Measurements from ENCODE around the gene PPIF.

PPIF gene

GRCh38 chr10:79401015-79401921 lies 54.0 kb downstream of the PPIF start:
- no peak for ATAC-seq (ENCODE audit: low read depth)
- H3K4me1 ChIP-seq (ENCODE audit: insufficient read depth, poor library complexity, severe bottlenecking) = no peaks in the 10 kb centered on the region
- H3K27me3 ChIP-seq (ENCODE audit: insufficient read depth, poor library complexity, severe bottlenecking) = no peaks in the 10 kb centered on the region
- no peak for DNase-seq (ENCODE audit: low spot score)
- no peak overlapping the region for H3K27ac ChIP-seq (ENCODE audit: poor library complexity, severe bottlenecking)
- H3K36me3 ChIP-seq (ENCODE audit: low read depth) = no peaks in the 10 kb centered on the region
- H3K9me3 ChIP-seq (ENCODE audit: severe bottlenecking) = no peaks in the 10 kb centered on the region
- H3K4me3 ChIP-seq (ENCODE audit: severe bottlenecking) = no peak overlapping the region
- TF ChIP-seq CTCF (IDR thresholded peaks at IDR 0.05; ENCODE audit: poor library complexity, severe bottlenecking) = no peak

- Histone ChIP-seq H3K27me3 (ENCODE audit: insufficient read depth, poor library complexity, severe bottlenecking) (no peaks in the 10 kb centered on the region), H3K4me3 (ENCODE audit: severe bottlenecking) (no peak overlapping the region), H3K36me3 (ENCODE audit: low read depth) (no peaks in the 10 kb centered on the region), H3K27ac (ENCODE audit: poor library complexity, severe bottlenecking) (no peak overlapping the region), H3K9me3 (ENCODE audit: severe bottlenecking) (no peaks in the 10 kb centered on the region), H3K4me1 (ENCODE audit: insufficient read depth, poor library complexity, severe bottlenecking) (no peaks in the 10 kb centered on the region)
- DNase-seq (ENCODE audit: low spot score) (no peak), ATAC-seq (ENCODE audit: low read depth) (no peak)
- TF ChIP-seq CTCF (IDR thresholded peaks at IDR 0.05; ENCODE audit: poor library complexity, severe bottlenecking) = no peak
Observed at GRCh38 chr10:79402625-79402946, 55.3 kb downstream of the PPIF start.

GRCh38 chr10:79402951-79403350 lies 55.7 kb downstream of the PPIF start:
- Histone ChIP-seq H3K9me3 (ENCODE audit: severe bottlenecking) (no peaks in the 10 kb centered on the region), H3K4me1 (ENCODE audit: insufficient read depth, poor library complexity, severe bottlenecking) (no peaks in the 10 kb centered on the region), H3K27me3 (ENCODE audit: insufficient read depth, poor library complexity, severe bottlenecking) (no peaks in the 10 kb centered on the region), H3K36me3 (ENCODE audit: low read depth) (no peaks in the 10 kb centered on the region), H3K4me3 (ENCODE audit: severe bottlenecking) (no peak overlapping the region), H3K27ac (ENCODE audit: poor library complexity, severe bottlenecking) (no peak overlapping the region)
- DNase-seq (ENCODE audit: low spot score) (no peak), ATAC-seq (ENCODE audit: low read depth) (no peak)
- no peak for TF ChIP-seq CTCF (IDR thresholded peaks at IDR 0.05; ENCODE audit: poor library complexity, severe bottlenecking)

GRCh38 chr10:79403441-79404230 lies 56.4 kb downstream of the PPIF start:
- Histone ChIP-seq H3K27me3 (ENCODE audit: insufficient read depth, poor library complexity, severe bottlenecking) (no peaks in the 10 kb centered on the region), H3K4me1 (ENCODE audit: insufficient read depth, poor library complexity, severe bottlenecking) (no peaks in the 10 kb centered on the region), H3K4me3 (ENCODE audit: severe bottlenecking) (no peak overlapping the region), H3K27ac (ENCODE audit: poor library complexity, severe bottlenecking) (no peak overlapping the region), H3K36me3 (ENCODE audit: low read depth) (no peaks in the 10 kb centered on the region), H3K9me3 (ENCODE audit: severe bottlenecking) (no peaks in the 10 kb centered on the region)
- TF ChIP-seq CTCF (IDR thresholded peaks at IDR 0.05; ENCODE audit: poor library complexity, severe bottlenecking) = no peak
- ATAC-seq (ENCODE audit: low read depth) (no peak), DNase-seq (ENCODE audit: low spot score) (no peak)
